GM18873 (cell line): Measurements from ENCODE around the gene ATG10.
"Not testable (repeated sequence)": the region's sequence is repeated elsewhere in the genome, so short reads cannot be mapped to it uniquely, and the experiment has no call there.

Experiments used
- ATAC-seq: cut with Tn5 transposase; IDR thresholded peaks from one replicate; pipeline ENCODE4 v1.9.1; 2021; ENCODE audit warnings: mild to moderate bottlenecking, moderate library complexity, moderate number of reproducible peaks; ENCODE audit not compliant: unreplicated experiment, low FRiP score

Gene ATG10

GRCh38 chr5:82208371-82208770, 236.5 kb downstream of the ATG10 start:
- ATAC-seq = no peak

- no peak for ATAC-seq
Observed at GRCh38 chr5:82211855-82212572, 240.2 kb downstream of the ATG10 start.

GRCh38 chr5:82217917-82218316, 246.1 kb downstream of the ATG10 start:
- no peak for ATAC-seq

GRCh38 chr5:82218374-82219156, 246.7 kb downstream of the ATG10 start:
- no peak for ATAC-seq

- ATAC-seq = no peak
Observed at GRCh38 chr5:82221020-82221419, 249.2 kb downstream of the ATG10 start.

GRCh38 chr5:82222597-82223574, 251.1 kb downstream of the ATG10 start:
- ATAC-seq = no peak

GRCh38 chr5:82225525-82226172, 253.8 kb downstream of the ATG10 start:
- peak; percentile 83 for ATAC-seq

GRCh38 chr5:82234885-82235284, 263.1 kb downstream of the ATG10 start:
- no peak for ATAC-seq

GRCh38 chr5:82244151-82244550, 272.3 kb downstream of the ATG10 start:
- ATAC-seq = no peak

- no peak for ATAC-seq
Observed at GRCh38 chr5:82244854-82245635, 273.2 kb downstream of the ATG10 start.

- no peak for ATAC-seq
Observed at GRCh38 chr5:82246960-82247574, 275.2 kb downstream of the ATG10 start.

- no peak for ATAC-seq
Observed at GRCh38 chr5:82252744-82253143, 280.9 kb downstream of the ATG10 start.

GRCh38 chr5:82255844-82256243, 284.0 kb downstream of the ATG10 start:
- ATAC-seq = no peak

GRCh38 chr5:82257247-82257646, 285.4 kb downstream of the ATG10 start:
- no peak for ATAC-seq

- ATAC-seq = no peak
Observed at GRCh38 chr5:82257729-82258128, 285.9 kb downstream of the ATG10 start.

GRCh38 chr5:82259172-82259800, 287.5 kb downstream of the ATG10 start:
- no peak for ATAC-seq

GRCh38 chr5:82265047-82265446, 293.2 kb downstream of the ATG10 start:
- no peak for ATAC-seq

- ATAC-seq = not testable (repeated sequence)
Observed at GRCh38 chr5:82267297-82267933, 295.6 kb downstream of the ATG10 start.
